ENCODE results near the gene ARHGEF17.

DNA sequence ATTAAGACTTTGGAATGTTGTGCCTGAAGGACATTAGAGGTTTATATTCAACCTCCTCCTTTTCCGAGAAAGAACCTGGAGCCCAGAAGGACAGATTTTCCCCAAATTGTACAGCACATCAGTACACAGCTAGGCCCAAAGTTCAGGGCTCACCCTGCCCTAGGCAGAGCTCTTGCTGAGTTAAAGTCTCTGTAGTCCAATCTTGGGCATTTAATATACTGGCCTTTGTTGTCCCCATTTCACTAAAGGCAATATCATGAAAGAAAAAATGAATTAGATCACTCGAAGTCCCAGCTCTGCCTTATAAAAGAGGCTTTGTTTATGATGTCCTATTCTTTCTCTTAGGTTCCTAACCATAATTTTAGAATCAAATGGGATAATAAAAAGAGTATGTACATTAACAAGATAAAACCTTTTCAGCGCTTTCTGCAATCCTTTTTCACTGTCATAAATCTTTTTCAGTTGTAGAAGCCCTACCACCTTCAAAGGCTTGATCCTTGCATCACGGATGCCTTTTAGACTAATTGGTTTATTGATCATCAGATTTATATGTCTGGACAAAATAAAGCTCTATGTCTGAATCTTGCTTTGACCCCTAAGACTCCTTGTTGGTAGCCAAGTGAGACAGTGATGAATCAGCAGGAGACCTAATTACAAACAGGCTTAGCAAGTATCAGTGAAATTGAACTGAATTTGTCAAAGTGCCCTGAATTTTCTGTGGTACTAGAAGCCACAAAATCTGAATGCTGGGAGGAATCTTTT is 108.0 kb downstream of the ARHGEF17 start:
- TF ChIP-seq CTCF (conservative IDR thresholded peaks at IDR 0.05 in 1 of 2, IDR thresholded peaks at IDR 0.05 in 1 of 2; ENCODE audit: extremely low read depth in 1 of 2, insufficient read depth in 1 of 2, low read depth in 1 of 2, low read length in 2 of 2) (no peak), EZH2 (IDR thresholded peaks at IDR 0.05; ENCODE audit: borderline replicate concordance, low read length) (no peak)

All from mammary epithelial cell (primary cell).